IPS-NIHi7 (cell line): ENCODE results near the gene RFX3.

ENCODE experiments used
- DNase-seq: peaks from one replicate; pipeline ENCODE4 v3.0.0; 2012; ENCODE audit warnings: mixed read lengths; ENCODE audit errors: extremely low spot score

Gene RFX3

DNA sequence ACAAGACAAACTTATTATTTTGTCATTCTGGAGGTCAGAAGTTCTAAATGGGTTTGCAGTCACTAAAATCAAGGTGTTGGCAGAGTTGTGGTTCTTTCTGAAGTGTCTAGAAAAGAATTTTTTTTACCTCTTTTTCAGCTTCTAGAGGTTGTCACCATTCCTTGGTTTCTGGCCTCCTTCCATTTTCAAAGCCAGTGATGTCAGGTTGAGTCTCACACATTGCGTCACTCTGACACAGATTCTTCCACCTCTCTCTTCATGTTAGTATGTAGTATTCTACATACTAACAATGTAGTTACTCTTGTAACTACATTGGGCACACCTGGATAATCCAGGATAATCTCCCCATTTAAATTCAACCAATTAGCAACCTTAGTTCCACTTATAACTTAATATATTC is 290.3 kb downstream of the RFX3 start:
- DNase-seq = no peak

DNA sequence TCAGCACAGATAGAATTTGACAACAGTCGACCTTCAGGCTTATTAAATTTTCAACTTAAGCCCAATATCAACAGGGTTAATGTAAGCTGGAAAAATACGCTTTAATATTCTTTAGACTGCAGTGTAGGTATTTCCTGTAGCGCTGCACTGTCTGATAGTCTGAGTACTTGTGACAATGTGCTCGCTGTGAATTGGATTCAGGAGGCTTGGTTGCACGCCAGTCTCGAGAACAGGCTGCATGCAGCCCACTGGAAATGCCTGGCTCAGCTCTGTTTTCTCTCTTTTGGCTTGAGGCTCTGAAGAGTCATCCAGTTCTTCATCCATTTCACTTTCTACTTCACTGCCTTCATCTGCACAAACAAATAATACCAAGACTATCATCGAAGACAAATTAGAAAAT is 300.9 kb downstream of the RFX3 start:
- DNase-seq = no peak

DNA sequence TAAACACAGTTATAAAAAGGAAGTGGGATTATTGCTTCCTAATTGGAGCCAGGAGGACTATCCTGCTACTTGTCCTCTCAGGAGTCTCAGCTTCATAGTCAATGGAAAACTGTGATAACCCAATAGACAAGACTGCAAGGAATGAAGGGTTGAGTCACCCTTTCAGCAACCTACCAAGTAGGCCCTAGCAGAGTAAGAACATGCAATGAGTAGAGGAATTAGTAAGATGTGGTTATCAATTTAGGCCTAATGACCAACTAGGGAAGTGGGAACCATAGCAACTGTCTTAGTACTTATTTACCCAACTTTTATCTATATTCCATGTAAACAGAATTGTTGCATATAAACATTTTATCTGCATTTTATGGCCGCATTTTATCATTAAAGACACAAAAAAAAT is 310.1 kb downstream of the RFX3 start:
- no peak for DNase-seq

DNA sequence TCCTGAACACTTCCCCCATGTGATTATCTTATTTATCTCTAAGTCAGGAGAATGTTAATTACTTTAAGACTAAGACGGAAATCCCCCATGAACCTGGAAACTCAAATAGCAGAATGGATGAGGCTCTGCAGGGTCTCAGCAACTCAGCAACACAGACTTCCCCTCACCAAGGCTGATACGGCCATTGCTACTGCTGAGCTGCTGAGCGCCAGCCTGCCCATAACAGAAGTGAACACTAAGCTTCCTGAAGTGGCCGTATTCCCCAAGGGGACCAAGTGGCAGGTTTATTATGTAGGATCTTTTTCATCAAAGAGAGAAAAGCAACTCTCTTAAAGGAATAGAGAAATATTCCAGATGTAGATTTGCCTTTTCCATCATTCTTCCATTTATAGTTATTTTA is 311.1 kb downstream of the RFX3 start:
- DNase-seq = no peak

DNA sequence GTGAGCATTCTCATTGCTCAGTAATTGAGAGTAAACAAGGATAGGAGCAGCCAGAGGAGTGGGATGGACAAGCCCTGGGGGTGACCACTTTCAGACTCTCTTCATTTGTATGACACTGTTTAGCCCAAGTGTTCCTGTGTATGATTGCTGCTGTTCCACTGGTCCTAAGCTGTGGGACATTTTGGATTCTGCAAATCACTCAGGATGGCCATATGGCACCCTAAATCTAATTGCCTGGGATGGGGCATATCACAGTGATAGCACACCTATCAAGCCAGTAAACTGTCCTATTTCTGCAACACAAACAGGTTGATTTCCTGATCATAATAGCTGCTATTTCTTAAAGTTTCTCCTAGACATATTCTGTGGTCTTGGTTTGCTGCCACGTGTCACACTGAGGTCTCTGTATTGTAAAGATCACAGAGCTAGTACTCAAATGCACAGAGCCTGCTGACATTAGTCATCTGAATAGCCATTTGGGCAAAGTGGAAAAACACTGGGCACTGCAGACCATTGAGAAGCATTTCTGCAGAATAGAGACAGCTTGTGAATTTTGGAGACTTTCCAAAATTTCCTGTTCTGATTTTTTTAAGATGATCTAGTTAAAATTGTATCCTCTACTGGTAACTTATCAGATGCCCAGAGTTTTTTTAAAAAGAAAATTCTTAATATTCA is 320.2 kb downstream of the RFX3 start:
- no peak for DNase-seq

DNA sequence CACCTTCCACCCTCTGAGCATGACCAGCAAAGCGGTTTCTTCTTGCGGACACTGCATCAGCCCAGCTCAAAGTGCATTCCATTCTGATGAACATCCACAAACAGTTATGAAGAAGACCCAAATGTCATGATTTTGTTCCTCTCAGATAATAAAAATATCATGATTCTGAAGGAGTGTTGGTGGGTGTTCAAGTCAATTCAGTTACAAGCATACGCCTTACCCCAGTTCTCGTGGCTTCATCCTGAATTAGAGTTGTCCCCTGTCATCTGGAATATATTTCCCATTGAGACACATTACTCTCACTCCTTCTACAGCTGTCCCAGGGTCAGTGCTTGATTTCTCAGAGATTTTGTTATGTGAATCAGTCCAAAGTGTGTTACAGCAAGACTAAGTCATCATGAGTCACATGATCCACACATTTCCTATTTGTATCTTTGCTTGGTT is 325.4 kb downstream of the RFX3 start:
- DNase-seq = no peak

DNA sequence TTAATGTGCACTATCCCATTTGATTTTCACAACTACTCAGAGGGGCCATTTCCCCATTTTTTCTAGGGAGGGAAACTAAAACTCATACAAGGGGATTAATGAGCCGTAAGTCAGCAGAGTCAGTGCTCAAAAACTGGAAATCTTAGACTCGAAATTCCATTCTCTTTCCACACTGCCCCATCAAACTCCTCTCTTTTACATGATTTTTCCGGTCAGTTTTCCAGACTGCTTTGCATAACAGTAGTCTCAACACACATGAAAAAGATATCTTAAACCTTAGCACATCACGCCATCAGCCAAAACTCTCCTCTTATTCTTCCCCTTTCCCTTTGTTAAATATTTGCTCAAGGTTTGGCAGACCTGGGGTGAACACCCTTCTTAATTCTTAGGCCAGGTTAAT is 332.0 kb downstream of the RFX3 start:
- DNase-seq = no peak

DNA sequence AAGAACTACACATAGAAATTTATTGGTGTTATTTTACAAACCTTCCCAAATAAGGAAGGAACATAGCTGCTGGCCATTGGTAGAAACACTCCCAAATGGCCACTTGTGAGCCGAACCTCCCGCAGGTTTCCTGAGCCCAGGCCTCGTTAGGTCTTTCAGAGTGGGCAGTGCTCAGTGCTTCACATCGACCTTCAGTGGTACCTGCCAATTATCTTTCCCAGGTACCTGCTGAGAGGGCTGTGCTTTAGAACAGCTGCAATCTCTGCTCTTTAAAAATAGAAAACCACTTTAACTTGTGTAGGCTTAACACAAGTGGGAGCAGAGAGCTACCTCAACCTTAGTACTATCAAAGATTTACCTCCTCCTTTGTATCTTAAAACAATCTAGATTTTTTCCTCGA is 334.1 kb downstream of the RFX3 start:
- no peak for DNase-seq

DNA sequence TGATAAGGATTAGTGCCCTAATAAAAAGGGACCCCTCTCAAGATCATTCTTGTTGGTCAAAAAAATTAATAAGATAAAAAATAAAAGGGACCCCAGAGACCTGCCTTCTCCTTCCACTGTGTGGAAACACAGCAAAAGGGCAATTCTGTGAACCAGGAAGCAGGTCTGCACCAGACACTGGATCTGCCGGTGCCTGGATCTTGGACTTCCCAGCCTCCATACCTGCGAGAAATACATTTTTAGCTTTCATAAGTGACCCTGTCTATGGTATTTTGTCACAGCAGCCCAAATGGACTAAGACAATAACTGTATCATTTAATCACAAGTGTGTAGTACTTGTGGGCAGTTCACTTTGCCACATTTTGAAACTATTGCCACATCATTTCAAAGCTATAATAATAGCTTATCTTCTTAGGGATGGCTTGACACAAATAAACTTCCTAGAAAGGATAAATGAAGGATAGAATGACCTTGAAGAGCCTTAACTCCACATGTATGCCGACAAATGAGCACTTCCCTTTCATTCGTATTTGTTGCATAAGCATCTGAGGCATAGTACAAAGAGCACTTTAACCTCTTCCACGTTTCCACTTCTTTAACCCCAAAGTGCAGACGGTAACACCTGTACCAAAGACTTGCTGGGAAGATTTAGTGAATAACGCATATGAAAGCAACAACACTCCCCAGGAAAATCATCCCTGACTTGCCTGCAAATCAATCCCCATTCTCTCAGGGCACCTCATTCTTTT is 336.5 kb downstream of the RFX3 start:
- no peak for DNase-seq

DNA sequence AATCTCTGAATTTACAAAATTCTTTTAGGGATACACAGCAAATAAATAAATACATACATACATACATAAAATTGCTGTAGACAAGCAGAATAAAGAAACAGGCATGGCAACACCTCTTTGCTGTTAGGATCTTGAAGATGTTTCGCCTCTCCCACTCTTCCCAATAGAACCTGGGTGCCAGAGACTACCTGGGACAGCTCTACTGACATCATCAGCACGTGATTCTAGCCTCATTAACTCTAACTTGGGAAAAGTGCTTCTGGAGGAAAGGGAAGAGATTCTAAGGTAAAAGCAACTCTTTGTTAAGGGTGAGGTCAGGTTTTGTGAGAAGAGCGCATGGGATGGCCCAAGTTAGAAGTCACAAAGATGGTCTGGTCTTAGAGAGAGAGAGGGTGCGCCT is 339.1 kb downstream of the RFX3 start:
- DNase-seq = no peak

DNA sequence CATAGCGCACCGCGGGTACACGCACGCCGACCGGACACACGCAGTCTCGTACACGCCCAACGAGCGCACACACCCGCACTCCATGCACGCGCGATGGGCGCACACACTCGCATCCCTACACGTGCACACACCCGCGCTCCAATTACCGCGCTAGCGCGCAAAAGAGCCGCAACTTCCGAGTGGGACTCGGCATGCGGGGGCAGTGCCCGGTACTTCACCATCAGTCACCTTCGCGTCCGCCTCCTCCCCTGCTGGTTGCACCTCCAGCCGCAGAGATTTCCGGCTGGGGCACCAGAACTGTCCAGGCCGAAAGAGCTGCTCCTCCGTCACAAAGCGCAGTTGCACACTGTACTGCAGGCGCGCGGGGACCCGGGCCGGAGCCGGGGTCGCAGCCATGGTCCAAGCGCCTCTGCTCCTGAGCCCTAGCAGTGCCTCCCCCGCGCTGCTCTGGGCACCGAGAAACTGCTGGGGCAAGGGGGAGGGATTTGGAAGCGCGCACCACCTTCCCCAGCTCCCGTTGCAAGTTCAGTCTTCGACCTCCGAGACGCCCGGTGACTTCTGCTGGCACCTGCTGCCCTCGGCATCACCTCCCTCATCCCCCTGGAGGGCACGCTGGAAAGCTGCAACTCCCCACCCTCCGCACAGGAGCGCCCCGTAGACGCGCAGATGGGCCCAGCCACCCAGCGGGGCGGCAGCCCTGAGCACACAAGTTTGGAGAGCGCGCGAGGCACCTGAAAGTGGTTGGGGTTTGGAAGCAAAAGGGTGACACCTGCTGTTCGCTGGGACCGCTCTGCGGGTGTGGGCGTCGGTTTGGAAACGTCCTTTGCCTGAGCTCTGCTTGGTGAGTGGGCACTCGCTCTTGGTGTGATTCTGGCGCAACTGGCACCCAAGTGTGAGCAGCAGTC is 344.5 kb downstream of the RFX3 start:
- DNase-seq = peak; percentile 69

DNA sequence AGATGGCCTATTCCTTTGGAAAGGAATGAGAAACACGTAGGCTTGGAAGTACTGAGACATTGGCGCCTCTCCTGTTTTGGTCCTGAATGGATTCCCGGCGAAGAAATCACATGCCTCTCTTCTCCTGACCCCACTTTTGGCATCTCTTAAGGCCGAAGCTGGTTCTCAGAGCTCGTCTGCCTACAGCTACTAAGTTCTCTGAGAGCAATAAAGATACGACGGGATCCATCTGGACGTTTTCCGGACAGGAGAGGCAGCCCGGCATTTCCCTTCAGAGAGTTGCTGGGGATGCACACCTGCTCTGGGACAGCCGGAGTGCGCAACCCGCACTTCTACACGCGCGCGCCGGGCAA is 345.1 kb downstream of the RFX3 start:
- no peak for DNase-seq

DNA sequence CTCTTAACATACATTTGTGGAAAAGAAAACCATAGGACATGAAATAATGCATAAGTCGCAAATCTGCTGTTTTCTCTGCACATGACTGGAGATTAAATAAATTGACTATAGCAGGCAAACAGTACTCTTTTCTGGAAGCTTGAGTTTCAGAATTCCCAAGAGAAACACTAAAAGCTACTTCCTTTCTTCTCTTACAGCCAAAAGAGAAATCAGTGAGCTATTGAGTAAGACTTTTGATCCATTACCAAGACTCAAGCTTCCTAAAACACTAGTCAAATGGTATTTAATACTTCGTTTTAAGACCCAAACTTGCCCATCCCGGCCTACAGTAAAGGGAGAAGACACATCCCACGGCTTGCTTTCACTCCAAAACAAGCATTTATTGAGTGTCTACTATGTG is 346.1 kb downstream of the RFX3 start:
- no peak for DNase-seq

DNA sequence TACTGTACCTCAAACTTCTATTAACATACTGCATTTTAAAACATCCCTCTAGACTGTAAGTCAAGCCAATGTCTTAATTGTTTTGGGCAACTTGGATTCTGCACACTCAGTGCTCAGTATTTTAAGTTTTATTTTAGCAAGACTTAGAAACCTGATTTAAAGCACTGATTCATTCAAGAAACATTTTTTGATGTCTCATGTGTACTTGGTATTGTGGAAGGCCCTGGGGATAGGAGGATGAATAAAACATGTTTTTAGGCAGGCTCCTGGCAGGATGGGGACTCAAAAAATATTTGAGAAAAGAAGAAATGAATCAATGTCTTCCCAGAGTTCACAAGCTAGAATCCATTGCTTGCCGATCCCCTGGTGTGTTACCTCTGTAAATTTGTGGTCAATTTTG is 347.9 kb downstream of the RFX3 start:
- no peak for DNase-seq

DNA sequence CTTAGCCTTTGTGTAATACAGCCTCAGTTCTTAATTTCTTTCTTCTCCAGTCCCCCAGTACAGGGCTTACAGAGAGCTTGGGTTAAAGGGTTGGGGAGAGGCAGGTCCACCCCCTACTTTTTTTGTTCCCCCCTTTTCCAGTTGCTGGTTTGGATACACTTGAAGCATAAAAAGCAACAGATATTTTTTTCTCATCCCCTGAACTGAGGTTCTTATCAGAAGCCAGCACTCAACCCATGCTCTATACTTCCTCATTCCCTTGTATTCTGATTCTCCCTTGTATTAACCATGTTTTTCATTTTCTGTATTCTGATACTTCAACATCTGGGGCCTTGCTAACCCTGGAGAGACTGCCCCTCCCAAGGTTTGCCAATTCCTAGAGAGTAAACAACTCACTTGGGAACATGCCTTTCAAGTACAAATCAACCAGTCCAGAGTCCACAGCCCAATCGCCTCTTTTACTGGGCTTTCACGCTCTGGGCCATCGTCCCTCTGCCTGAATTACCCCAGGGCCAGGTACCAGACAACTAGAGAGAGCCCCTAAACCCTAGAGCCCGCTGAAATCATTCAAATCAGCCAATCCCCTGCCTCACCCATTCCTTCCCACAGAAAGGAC is 348.5 kb downstream of the RFX3 start:
- DNase-seq = no peak

DNA sequence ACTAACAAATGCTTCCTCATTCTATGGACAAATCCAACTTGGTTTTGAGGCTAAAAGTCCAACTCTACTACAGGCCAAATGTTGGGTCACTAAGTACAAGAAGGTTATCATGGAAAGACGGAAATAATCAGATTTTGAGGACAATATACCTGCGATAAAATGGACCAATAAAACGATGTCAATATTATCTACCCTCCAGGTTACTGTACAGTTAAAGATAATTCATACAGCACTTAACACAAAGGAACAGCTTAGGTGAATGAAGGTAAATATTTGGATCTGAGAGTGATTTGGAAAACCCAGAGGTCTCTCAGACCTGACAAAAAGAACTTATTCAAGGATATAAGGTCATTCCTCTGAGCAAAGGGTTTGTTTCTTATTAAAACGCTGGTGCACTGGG is 352.4 kb downstream of the RFX3 start:
- no peak for DNase-seq

DNA sequence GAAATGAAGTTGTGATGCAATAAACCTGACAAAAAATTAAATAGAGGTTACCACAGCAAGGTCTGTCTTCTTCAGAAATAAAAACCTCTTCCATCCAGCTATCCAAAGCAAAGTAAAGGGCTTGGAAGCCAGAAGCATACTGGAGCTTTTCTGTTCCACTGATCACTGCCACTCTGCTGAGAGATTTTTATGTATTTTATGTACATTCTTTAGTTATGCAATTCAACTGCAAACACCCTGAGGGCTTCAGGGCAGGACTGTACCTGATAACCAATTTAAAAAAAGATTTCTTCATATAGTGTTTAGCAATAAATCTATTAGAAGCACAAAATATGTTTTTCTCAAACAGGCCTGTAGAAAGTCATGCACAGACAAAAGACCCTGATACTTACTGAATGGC is 355.0 kb downstream of the RFX3 start:
- no peak for DNase-seq
